GM12878 (cell line): Measurements from ENCODE around the gene C20orf202. TPM values are rescaled to one million over a fixed set of nuclear protein-coding genes. Genes with fewer than 3 reads are reported as not detected.
A peak's percentile ranks its signal among the peaks of the same experiment; 100 is the strongest.

ENCODE experiments used
- ATAC-seq: fragments of 200-7000 bp; cut with Tn5 transposase; 3 replicates; pipeline ENCODE4 v1.9.1; 2020; ENCODE audit warnings: mild to moderate bottlenecking, moderate library complexity
- BruUV-seq: library from RNA; stranded (reverse); fragments of 400-500 nt; replicated peaks from 2 replicates; lab custom pipeline; 2021; lab: Mats Ljungman, UMichigan
- CTCF ChIA-PET: fragments of 300-600 bp; sonication (Branson Sonifier 250); formaldehyde crosslinking; extraction: SDS; loops from one replicate; lab custom pipeline; 2021; ENCODE audit warnings: inconsistent platforms; lab: Yijun Ruan, JAX
- POLR2A ChIA-PET: fragments of 350-600 bp; formaldehyde crosslinking; extraction: SDS; loops from one replicate; lab custom pipeline; 2021; ENCODE audit warnings: inconsistent platforms; lab: Charles Lee
- RAD21 ChIA-PET: fragments of 300-600 bp; sonication (Branson Sonifier 250); formaldehyde crosslinking; loops from one replicate; lab custom pipeline; 2023; ENCODE audit warnings: antibody characterized with exemption; ENCODE audit not compliant: unreplicated experiment; lab: Charles Lee
- SMC1A ChIA-PET: fragments of 300-600 bp; sonication (Branson Sonifier 250); formaldehyde crosslinking; loops from one replicate; lab custom pipeline; 2023; ENCODE audit not compliant: unreplicated experiment, uncharacterized antibody; lab: Charles Lee
- DNase-seq: peaks from one replicate; pipeline ENCODE4 v3.0.0-alpha.2; 2011; ENCODE audit warnings: low read depth, low spot score
- FAIRE-seq: peaks from 3 replicates; lab custom pipeline; 2011; peaks lifted over from hg19 to GRCh38; lab: Jason Lieb, UNC
- H2AFZ ChIP-seq: 2 replicates; pipeline ENCODE4 v1.6.0; 2011; ENCODE audit warnings: low read depth, low read length, control low read depth; ENCODE audit not compliant: control insufficient read depth
- H3K27ac ChIP-seq: 2 replicates; pipeline ENCODE4 v1.5.1; 2011; ENCODE audit warnings: control low read depth; ENCODE audit not compliant: control insufficient read depth, insufficient read depth
- H3K27me3 ChIP-seq, 2 experiments: replicated peaks in 1 of 2; 2 replicates each; pipeline versions ENCODE4 v1.6.0 to v1.6.1; 2011; ENCODE audit warnings: low read length in 1 of 2; ENCODE audit not compliant: control insufficient read depth in 2 of 2, insufficient read depth in 2 of 2
- H3K36me3 ChIP-seq, 2 experiments: 2 replicates each; pipeline ENCODE4 v1.5.1; 2011; ENCODE audit warnings: low read length in 1 of 2; ENCODE audit not compliant: control insufficient read depth in 2 of 2, insufficient read depth in 2 of 2
- H3K4me1 ChIP-seq: 2 replicates; pipeline ENCODE4 v1.6.1; 2011; ENCODE audit warnings: mild to moderate bottlenecking, low read length, moderate library complexity, mixed read lengths; ENCODE audit not compliant: control insufficient read depth, insufficient read depth
- H3K4me2 ChIP-seq: 2 replicates; pipeline ENCODE4 v1.6.0; 2011; ENCODE audit warnings: control low read depth; ENCODE audit not compliant: control insufficient read depth, insufficient read depth
- H3K4me3 ChIP-seq: fragments of 200-600 bp; sonication (generic); 2 replicates; pipeline ENCODE4 v1.5.1; 2016
- H3K79me2 ChIP-seq: 2 replicates; pipeline ENCODE4 v1.6.0; 2011; ENCODE audit warnings: low read length; ENCODE audit not compliant: control insufficient read depth, insufficient read depth
- H3K9ac ChIP-seq: 2 replicates; pipeline ENCODE4 v1.8.0; 2011; ENCODE audit warnings: low read length, control low read depth, mixed read lengths; ENCODE audit not compliant: control insufficient read depth, insufficient read depth
- H3K9me3 ChIP-seq: replicated peaks from 3 replicates; pipeline ENCODE4 v1.5.1; 2011; ENCODE audit warnings: mild to moderate bottlenecking, low read length; ENCODE audit not compliant: control insufficient read depth, insufficient read depth
- H4K20me1 ChIP-seq: 2 replicates; pipeline ENCODE4 v1.6.0; 2011; ENCODE audit not compliant: control insufficient read depth, insufficient read depth
- CTCF ChIP-seq, 3 experiments: IDR thresholded peaks in 2 of 3; conservative IDR thresholded peaks in 1 of 3; 2 replicates each; pipeline ENCODE4 v1.5.1; 2011; ENCODE audit warnings: low read depth in 3 of 3, low read length in 3 of 3, mild to moderate bottlenecking in 3 of 3, control low read depth in 2 of 3, moderate library complexity in 2 of 3, inconsistent platforms in 1 of 3, mixed read lengths in 1 of 3; ENCODE audit not compliant: control insufficient read depth in 2 of 3, insufficient read depth in 1 of 3; ENCODE audit errors: extremely low read depth in 1 of 3
- ESRRA ChIP-seq: IDR thresholded peaks from 2 replicates; pipeline ENCODE4 v1.6.1; 2012; ENCODE audit warnings: mild to moderate bottlenecking, low read length, improper control_type of control experiment
- NFIC ChIP-seq: IDR thresholded peaks from 2 replicates; pipeline ENCODE4 v1.6.1; 2012; ENCODE audit warnings: low read depth, mild to moderate bottlenecking, inconsistent platforms, low read length, moderate library complexity
- NFYB ChIP-seq: IDR thresholded peaks from 2 replicates; pipeline ENCODE4 v1.6.1; 2011; ENCODE audit warnings: low read depth, mild to moderate bottlenecking, low read length, improper control_type of control experiment, moderate library complexity; ENCODE audit not compliant: insufficient read depth
- RUNX3 ChIP-seq: IDR thresholded peaks from 2 replicates; pipeline ENCODE4 v1.6.1; 2012; ENCODE audit warnings: low read length, inconsistent platforms
- TBL1XR1 ChIP-seq: IDR thresholded peaks from 2 replicates; pipeline ENCODE4 v1.6.1; 2012; ENCODE audit warnings: low read depth, low read length, improper control_type of control experiment
- WGBS: methylation state at CpG from one replicate; pipeline ENCODE4 v1.1.6; 2016; ENCODE audit warnings: low lambda C conversion rate; ENCODE audit not compliant: insufficient replicate concordance, insufficient coverage; ENCODE audit errors: missing lambda C conversion rate; 5-methylcytosine and 5-hydroxymethylcytosine counted together
- in situ Hi-C: fragments of 300-500 bp; cut with MboI; formaldehyde crosslinking; loops from 9 replicates; pipeline ENCODE4 v1.14.3; 2018; ENCODE audit warnings: mixed read lengths
- intact Hi-C: fragments of 100-400 bp; cut with micrococcal nuclease; formaldehyde crosslinking; loops from one replicate; pipeline ENCODE4 v1.14.2; 2022; ENCODE audit not compliant: unreplicated experiment
- polyA plus RNA-seq, 11 experiments: library from polyadenylated mRNA; depleted of rRNA in 4 of 11; unstranded in 6 of 11; stranded (reverse) in 5 of 11; fragments of >200 nt; fragmentation: Nextera tagmentation in 4 of 11; fragmentation: Illumina TruSeq in 1 of 11; extraction: Ambion mirVana in 4 of 11; extraction: Trizol in 1 of 11; gene quantifications; 1 replicate in 1 of 11; 2 replicates in 10 of 11; pipeline versions ENCODE4 v1.2.1 to v1.2.3, GENCODE V29; 2011 to 2016; ENCODE audit warnings: inconsistent platforms in 2 of 11, missing spikeins in 2 of 11, low read depth in 1 of 11
- total RNA-seq, 4 experiments: library from RNA; depleted of rRNA in 3 of 4; stranded (reverse); fragments of >200 nt in 3 of 4; fragmentation: Illumina TruSeq in 1 of 4; extraction: Trizol in 1 of 4; gene quantifications; 2 replicates each; pipeline versions ENCODE4 v1.2.1 to v1.2.3, GENCODE V29; 2013 to 2021
- TF ChIP-seq, protein P1 (sequence below): IDR thresholded peaks from 2 replicates; pipeline ENCODE4 v1.6.1; 2012; ENCODE audit warnings: low read depth, low read length, improper control_type of control experiment

The C20orf202 gene
- total and polyA plus RNA-seq, 10 of the 15 experiments (the other 5 are each of a cell fraction or from before 2014, with no cell fraction given), result 0.04 TPM; not detected in 8

- H3K9ac ChIP-seq, result no peak overlapping the region
- DNase-seq, result no peak
- H3K9me3 ChIP-seq, result no peaks in the 10 kb centered on the region
- no TSS peak for BruUV-seq
- no peak overlapping the region for H3K4me2 ChIP-seq
- intact Hi-C loops (no loop called here), in situ Hi-C loops (no loop called here)
- H3K27ac ChIP-seq, result no peak overlapping the region
- TF ChIP-seq ESRRA (no peak), NFIC (no peak), CTCF (IDR thresholded peaks at IDR 0.05 in 2 of 3, conservative IDR thresholded peaks at IDR 0.05 in 1 of 3; ENCODE audit: control insufficient read depth in 2 of 3, extremely low read depth in 1 of 3, insufficient read depth in 1 of 3, low read depth in 3 of 3, low read length in 3 of 3) (no peak), RUNX3 (no peak), TBL1XR1 (no peak), NFYB (peak; percentile 56)
- TF ChIP-seq, protein P1, sequence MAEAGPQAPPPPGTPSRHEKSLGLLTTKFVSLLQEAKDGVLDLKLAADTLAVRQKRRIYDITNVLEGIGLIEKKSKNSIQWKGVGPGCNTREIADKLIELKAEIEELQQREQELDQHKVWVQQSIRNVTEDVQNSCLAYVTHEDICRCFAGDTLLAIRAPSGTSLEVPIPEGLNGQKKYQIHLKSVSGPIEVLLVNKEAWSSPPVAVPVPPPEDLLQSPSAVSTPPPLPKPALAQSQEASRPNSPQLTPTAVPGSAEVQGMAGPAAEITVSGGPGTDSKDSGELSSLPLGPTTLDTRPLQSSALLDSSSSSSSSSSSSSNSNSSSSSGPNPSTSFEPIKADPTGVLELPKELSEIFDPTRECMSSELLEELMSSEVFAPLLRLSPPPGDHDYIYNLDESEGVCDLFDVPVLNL, result no peak
- no peaks in the 10 kb centered on the region for H3K4me1 ChIP-seq
- H3K4me3 ChIP-seq, result no peak overlapping the region
- no peak for FAIRE-seq
- ATAC-seq, result peak; percentile 25; the same call in 1 of the 3 replicates
- ChIA-PET CTCF (no interaction called here), POLR2A (no interaction called here), RAD21 (interaction anchor here (0.6 kb wide), 1 partner anchor 389 kb away, joined by 3 read pairs; no protein-coding TSS in a partner anchor), SMC1A (no interaction called here)
- H3K79me2 ChIP-seq, result no peaks in the 10 kb centered on the region
- H4K20me1 ChIP-seq, result no peaks in the 10 kb centered on the region
- no peaks in the 10 kb centered on the region for H3K36me3 ChIP-seq
- H3K27me3 ChIP-seq, result peaks cover 0 to 4% of the 10 kb centered on the region in 2 experiments; a peak in 2 of 4 replicates
- no peak overlapping the region for H2AFZ ChIP-seq
- WGBS, result 37% methylated on average over 3 of the region's 3 CpGs
These were observed 4.1 kb downstream of the C20orf202 start for GRCh38 chr20:1207293-1207878.
